ENCODE measurements around the gene ARPC3.
A peak's percentile ranks its signal among the peaks of the same experiment; 100 is the strongest.
"Not testable (repeated sequence)": the region's sequence is repeated elsewhere in the genome, so short reads cannot be mapped to it uniquely, and the experiment has no call there.

ARPC3 gene

DNA sequence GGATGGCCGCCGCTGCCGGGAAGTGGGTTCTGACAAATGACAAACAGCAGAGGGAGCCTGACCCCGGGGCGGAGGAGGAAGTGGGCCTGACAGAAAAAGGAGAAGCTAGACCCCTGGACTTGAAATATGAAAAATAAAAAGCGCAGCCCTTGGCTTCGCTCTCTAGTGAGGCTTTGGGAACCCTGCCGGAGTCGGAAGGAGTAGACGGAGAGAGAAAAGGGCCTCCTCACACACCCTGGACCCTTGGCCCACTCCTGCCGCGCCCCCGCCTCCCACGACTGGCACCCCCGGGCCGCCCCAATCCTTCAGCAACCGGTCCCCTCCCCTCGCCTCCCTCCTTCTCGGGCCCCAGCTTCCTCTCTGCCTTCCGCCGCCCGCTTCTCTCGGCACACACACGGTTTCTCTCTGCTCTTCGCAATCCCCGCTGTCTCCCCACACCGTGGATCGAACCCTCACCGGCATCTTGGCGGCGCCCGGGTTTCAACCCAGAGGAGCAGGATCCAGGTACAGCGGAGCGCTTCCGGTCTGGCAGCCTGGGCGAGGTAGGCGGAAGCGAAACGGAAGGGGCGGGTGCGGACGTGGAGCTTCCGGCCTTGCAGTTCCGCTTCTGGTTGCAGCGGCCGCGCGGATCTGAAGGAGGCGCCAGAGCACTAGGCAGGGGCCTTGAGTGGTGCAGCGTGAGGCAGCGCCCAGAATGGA lies at the start of gene ARPC3:
TSS of gene ARPC3 (minus strand) at position 539 of the 699 bp plus-strand sequence. CDS start at position 462, 77 bp downstream.
- no peaks in the 10 kb centered on the region for H3K27me3 Mint-ChIP-seq
- peaks cover 44% of the 10 kb centered on the region for H3K4me1 Mint-ChIP-seq
- DNase-seq (ENCODE audit: low spot score in 2 of 2) (peak; percentile 90 to 92), ATAC-seq (replicated peaks; ENCODE audit: extremely low read depth, poor library complexity, severe bottlenecking) (peak; percentile 97)
- H3K27ac Mint-ChIP-seq (ENCODE audit: low read depth) = peak within 1 kb of the TSS; percentile 100
- H3K4me3 Mint-ChIP-seq = peak within 1 kb of the TSS; percentile 100
- no peaks in the 10 kb centered on the region for H3K9me3 Mint-ChIP-seq
- H3K36me3 Mint-ChIP-seq (ENCODE audit: insufficient read depth) = peaks cover 60% of the 10 kb centered on the region

GRCh38 chr12:110498984-110499706 lies 49.0 kb upstream of the ARPC3 start:
- Mint-ChIP-seq H3K4me1 (peaks cover 40% of the 10 kb centered on the region), H3K27ac (ENCODE audit: low read depth) (peak overlapping the region; percentile 13), H3K9me3 (no peaks in the 10 kb centered on the region), H3K4me3 (peak overlapping the region; percentile 50), H3K27me3 (no peaks in the 10 kb centered on the region), H3K36me3 (ENCODE audit: insufficient read depth) (peaks cover 43% of the 10 kb centered on the region)
- DNase-seq (ENCODE audit: low spot score in 2 of 2) (no peak), ATAC-seq (replicated peaks; ENCODE audit: extremely low read depth, poor library complexity, severe bottlenecking) (no peak)

DNA sequence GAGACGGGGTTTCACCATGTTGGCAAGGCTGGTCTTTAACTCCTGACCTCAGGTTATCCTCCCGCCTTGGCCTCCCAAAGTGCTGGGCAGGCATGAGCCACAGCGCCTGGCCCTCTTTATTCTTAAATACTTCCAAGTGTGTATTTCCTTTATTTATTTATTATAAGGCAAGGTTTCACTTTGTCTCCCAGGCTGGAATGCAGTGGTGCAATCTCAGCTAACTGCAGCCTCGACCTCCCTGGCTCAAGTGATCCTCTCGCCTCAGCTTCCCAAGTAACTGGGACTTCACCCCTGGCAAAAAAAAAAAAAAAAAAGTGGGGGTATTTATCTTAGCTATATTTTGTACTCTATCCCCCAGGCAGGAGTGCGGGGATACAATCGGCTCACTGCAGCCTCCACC lies 25.3 kb upstream of the ARPC3 start:
- Mint-ChIP-seq H3K36me3 (ENCODE audit: insufficient read depth) (peaks cover 6% of the 10 kb centered on the region), H3K4me1 (peaks cover 5% of the 10 kb centered on the region), H3K9me3 (no peaks in the 10 kb centered on the region), H3K27ac (ENCODE audit: low read depth) (no peak overlapping the region), H3K4me3 (no peak overlapping the region), H3K27me3 (no peaks in the 10 kb centered on the region)
- ATAC-seq (replicated peaks; ENCODE audit: extremely low read depth, poor library complexity, severe bottlenecking) (no peak), DNase-seq (ENCODE audit: low spot score in 2 of 2) (no peak)

- Mint-ChIP-seq H3K4me3 (peak within 1 kb of the TSS; percentile 88), H3K27ac (ENCODE audit: low read depth) (peak within 1 kb of the TSS; percentile 93), H3K36me3 (ENCODE audit: insufficient read depth) (peaks cover 21% of the 10 kb centered on the region), H3K4me1 (peaks cover 26% of the 10 kb centered on the region), H3K9me3 (no peaks in the 10 kb centered on the region), H3K27me3 (no peaks in the 10 kb centered on the region)
- DNase-seq (ENCODE audit: low spot score in 2 of 2) = peak; percentile 88 to 93
- ATAC-seq (replicated peaks; ENCODE audit: extremely low read depth, poor library complexity, severe bottlenecking) = peak; percentile 82
These were observed 18.3 kb upstream of the ARPC3 start, which contains the start of the genes FAM216A and GPN3 for GRCh38 chr12:110468214-110469048. Gene FAM216A, plus strand, starts transcription at chr12:110468845. Its CDS starts 31 bp downstream, at chr12:110468876. Gene GPN3, minus strand, starts transcription at chr12:110468257. Its CDS starts 54 bp downstream, at chr12:110468203.

- Mint-ChIP-seq H3K4me3 (peak overlapping the region; percentile 88), H3K4me1 (peaks cover 26% of the 10 kb centered on the region), H3K27me3 (no peaks in the 10 kb centered on the region), H3K27ac (ENCODE audit: low read depth) (peak overlapping the region; percentile 93), H3K36me3 (ENCODE audit: insufficient read depth) (peaks cover 21% of the 10 kb centered on the region), H3K9me3 (no peaks in the 10 kb centered on the region)
- ATAC-seq (replicated peaks; ENCODE audit: extremely low read depth, poor library complexity, severe bottlenecking) (no peak), DNase-seq (ENCODE audit: low spot score in 2 of 2) (no peak)
These were observed 17.7 kb upstream of the ARPC3 start for GRCh38 chr12:110467847-110468213.

- Mint-ChIP-seq H3K27me3 (no peaks in the 10 kb centered on the region), H3K9me3 (no peaks in the 10 kb centered on the region), H3K27ac (ENCODE audit: low read depth) (no peak overlapping the region), H3K36me3 (ENCODE audit: insufficient read depth) (peaks cover 21% of the 10 kb centered on the region), H3K4me1 (peaks cover 34% of the 10 kb centered on the region), H3K4me3 (no peak overlapping the region)
- ATAC-seq (replicated peaks; ENCODE audit: extremely low read depth, poor library complexity, severe bottlenecking) = no peak
- DNase-seq (ENCODE audit: low spot score in 2 of 2) = no peak
These were observed 16.7 kb upstream of the ARPC3 start for GRCh38 chr12:110466791-110467190.

- not testable (repeated sequence) for H3K27ac Mint-ChIP-seq (ENCODE audit: low read depth); H3K9me3 Mint-ChIP-seq
- peaks cover 26% of the 10 kb centered on the region for H3K36me3 Mint-ChIP-seq (ENCODE audit: insufficient read depth)
These were observed 15.6 kb upstream of the ARPC3 start for GRCh38 chr12:110465765-110466164.

DNA sequence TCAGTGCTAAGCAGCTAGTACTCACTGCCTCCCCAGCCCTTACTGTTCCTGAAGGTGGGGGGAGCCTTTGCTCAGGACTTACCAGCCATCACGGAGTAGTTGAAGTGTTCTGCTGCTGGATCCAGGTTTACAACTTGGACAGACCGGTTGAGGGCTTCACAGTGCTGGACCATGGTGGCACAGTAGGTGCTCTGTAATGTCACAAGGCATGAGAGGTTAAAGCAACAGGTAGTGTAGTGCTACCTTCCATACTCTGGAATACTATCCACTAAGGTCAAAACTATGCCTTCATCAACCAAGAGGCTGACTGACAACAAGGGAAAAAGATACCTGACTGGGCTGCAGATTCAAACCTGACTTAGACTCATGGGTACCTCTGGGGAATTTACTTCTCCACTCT lies 14.9 kb upstream of the ARPC3 start:
- no peaks in the 10 kb centered on the region for H3K27me3 Mint-ChIP-seq
- no peak for ATAC-seq (replicated peaks; ENCODE audit: extremely low read depth, poor library complexity, severe bottlenecking)
- H3K36me3 Mint-ChIP-seq (ENCODE audit: insufficient read depth) = peaks cover 26% of the 10 kb centered on the region

More at GRCh38 chr12:110465765-110466164, 15.6 kb upstream of the ARPC3 start:
- not testable (repeated sequence) for H3K27me3 Mint-ChIP-seq; ATAC-seq (replicated peaks; ENCODE audit: extremely low read depth, poor library complexity, severe bottlenecking); H3K4me3 Mint-ChIP-seq; DNase-seq (ENCODE audit: low spot score in 2 of 2)
- peaks cover 34% of the 10 kb centered on the region for H3K4me1 Mint-ChIP-seq

GRCh38 chr12:110461189-110461588 lies 11.1 kb upstream of the ARPC3 start:
- ATAC-seq (replicated peaks; ENCODE audit: extremely low read depth, poor library complexity, severe bottlenecking); H3K9me3 Mint-ChIP-seq; H3K4me1 Mint-ChIP-seq; H3K27ac Mint-ChIP-seq (ENCODE audit: low read depth); DNase-seq (ENCODE audit: low spot score in 2 of 2); H3K27me3 Mint-ChIP-seq; H3K4me3 Mint-ChIP-seq: not testable (repeated sequence)
- H3K36me3 Mint-ChIP-seq (ENCODE audit: insufficient read depth) = peaks cover 34% of the 10 kb centered on the region

More for the DNA sequence above, 14.9 kb upstream of the ARPC3 start:
- Mint-ChIP-seq H3K9me3 (no peaks in the 10 kb centered on the region), H3K27ac (ENCODE audit: low read depth) (no peak overlapping the region), H3K4me1 (peaks cover 32% of the 10 kb centered on the region), H3K4me3 (no peak overlapping the region)
- DNase-seq (ENCODE audit: low spot score in 2 of 2) = no peak

- ATAC-seq (replicated peaks; ENCODE audit: extremely low read depth, poor library complexity, severe bottlenecking) (no peak), DNase-seq (ENCODE audit: low spot score in 2 of 2) (no peak)
- Mint-ChIP-seq H3K27ac (ENCODE audit: low read depth) (no peak overlapping the region), H3K4me3 (no peak overlapping the region), H3K27me3 (no peaks in the 10 kb centered on the region), H3K36me3 (ENCODE audit: insufficient read depth) (peaks cover 34% of the 10 kb centered on the region), H3K4me1 (peaks cover 7% of the 10 kb centered on the region), H3K9me3 (no peaks in the 10 kb centered on the region)
These were observed 8.6 kb upstream of the ARPC3 start for GRCh38 chr12:110458756-110459155.

GRCh38 chr12:110453569-110454296 lies 3.6 kb upstream of the ARPC3 start:
- peaks cover 42% of the 10 kb centered on the region for H3K36me3 Mint-ChIP-seq (ENCODE audit: insufficient read depth)

DNA sequence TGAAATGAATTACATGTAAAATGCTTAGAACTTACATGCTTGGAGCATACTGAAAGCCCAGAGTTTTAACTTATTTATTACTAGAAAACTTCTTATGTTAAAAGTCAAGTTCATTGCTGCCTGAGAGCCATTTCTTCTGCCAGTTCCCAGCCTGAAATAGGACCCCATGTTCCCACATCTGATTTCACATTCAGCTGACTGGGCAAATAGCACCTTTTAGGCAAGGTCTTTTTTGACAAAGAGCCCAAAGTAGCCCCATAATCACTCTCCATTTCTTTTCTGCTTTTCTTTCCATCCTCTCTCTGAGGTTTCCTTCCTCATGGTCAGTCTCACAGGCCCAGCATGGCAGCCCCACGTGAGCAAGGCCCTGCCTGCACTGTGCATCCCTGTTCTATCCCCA lies 1.1 kb upstream of the ARPC3 start:
- Mint-ChIP-seq H3K36me3 (ENCODE audit: insufficient read depth) (peaks cover 51% of the 10 kb centered on the region), H3K9me3 (no peaks in the 10 kb centered on the region), H3K4me3 (peak overlapping the region; percentile 100), H3K4me1 (peaks cover 37% of the 10 kb centered on the region), H3K27ac (ENCODE audit: low read depth) (peak overlapping the region; percentile 100), H3K27me3 (no peaks in the 10 kb centered on the region)
- ATAC-seq (replicated peaks; ENCODE audit: extremely low read depth, poor library complexity, severe bottlenecking) (no peak), DNase-seq (ENCODE audit: low spot score in 2 of 2) (no peak)

More at GRCh38 chr12:110453569-110454296, 3.6 kb upstream of the ARPC3 start:
- DNase-seq (ENCODE audit: low spot score in 2 of 2) (no peak), ATAC-seq (replicated peaks; ENCODE audit: extremely low read depth, poor library complexity, severe bottlenecking) (no peak)
- Mint-ChIP-seq H3K27me3 (no peaks in the 10 kb centered on the region), H3K4me3 (no peak overlapping the region), H3K9me3 (no peaks in the 10 kb centered on the region), H3K4me1 (peaks cover 22% of the 10 kb centered on the region), H3K27ac (ENCODE audit: low read depth) (no peak overlapping the region)
